Loucy (cell line): Measurements from ENCODE around the gene DEDD.

Source experiments
- H2AFZ ChIP-seq: fragments of 200-600 bp; sonication (generic); 2 replicates; pipeline ENCODE4 v1.6.0; 2016; ENCODE audit warnings: antibody characterized with exemption, mild to moderate bottlenecking, low read length, moderate library complexity
- H3F3A ChIP-seq: fragments of 200-600 bp; 2 replicates; pipeline ENCODE4 v1.6.0; 2016; ENCODE audit warnings: antibody characterized with exemption, low read depth, mild to moderate bottlenecking
- H3K27me3 ChIP-seq: fragments of 200-600 bp; sonication (generic); 2 replicates; pipeline ENCODE4 v1.6.1; 2014; ENCODE audit warnings: low read length, mild to moderate bottlenecking; ENCODE audit not compliant: insufficient read depth, poor library complexity, severe bottlenecking
- H3K36me3 ChIP-seq: fragments of 200-600 bp; sonication (generic); 2 replicates; pipeline ENCODE4 v1.6.1; 2016; ENCODE audit warnings: low read length; ENCODE audit not compliant: insufficient read depth
- H3K4me1 ChIP-seq: fragments of 200-600 bp; sonication (generic); 2 replicates; pipeline ENCODE4 v1.5.1; 2014; ENCODE audit warnings: low read length, mild to moderate bottlenecking; ENCODE audit not compliant: insufficient read depth, poor library complexity, severe bottlenecking
- H3K4me2 ChIP-seq: fragments of 200-600 bp; sonication (generic); 2 replicates; pipeline ENCODE4 v1.6.0; 2014; ENCODE audit warnings: antibody characterized with exemption, low read length, low read depth, mild to moderate bottlenecking; ENCODE audit not compliant: poor library complexity, severe bottlenecking
- H3K4me3 ChIP-seq: fragments of 200-600 bp; sonication (generic); 2 replicates; pipeline ENCODE4 v1.5.1; 2014; ENCODE audit warnings: low read length, mild to moderate bottlenecking, mixed read lengths; ENCODE audit not compliant: poor library complexity, severe bottlenecking
- H3K79me2 ChIP-seq: fragments of 200-600 bp; sonication (generic); 2 replicates; pipeline ENCODE4 v1.6.1; 2014; ENCODE audit warnings: low read length; ENCODE audit not compliant: insufficient read depth
- H3K9ac ChIP-seq: fragments of 200-600 bp; sonication (generic); 2 replicates; pipeline ENCODE4 v1.6.0; 2014; ENCODE audit warnings: mild to moderate bottlenecking, low read depth, low read length, moderate library complexity; ENCODE audit not compliant: poor library complexity, severe bottlenecking
- H3K9me2 ChIP-seq: fragments of 200-600 bp; sonication (generic); replicated peaks from 2 replicates; pipeline ENCODE4 v1.6.1; 2016; ENCODE audit warnings: low read depth, low read length, mixed read lengths
- H3K9me3 ChIP-seq: fragments of 200-600 bp; sonication (generic); 2 replicates; pipeline ENCODE4 v1.6.1; 2014; ENCODE audit warnings: mild to moderate bottlenecking, antibody characterized with exemption, low read length, low read depth; ENCODE audit not compliant: insufficient read depth
- H4K20me1 ChIP-seq: fragments of 200-600 bp; sonication (generic); 2 replicates; pipeline ENCODE4 v1.6.0; 2014; ENCODE audit warnings: antibody characterized with exemption, low read length, mild to moderate bottlenecking; ENCODE audit not compliant: insufficient read depth, poor library complexity, severe bottlenecking
- EZH2phosphoT487 ChIP-seq: fragments of 200-600 bp; IDR thresholded peaks from 2 replicates; pipeline ENCODE4 v1.6.1; 2018; ENCODE audit warnings: antibody characterized with exemption, mild to moderate bottlenecking, moderate library complexity, borderline replicate concordance
- TF ChIP-seq, protein P1 (sequence below): fragments of 200-600 bp; sonication (generic); conservative IDR thresholded peaks from 2 replicates; pipeline ENCODE4 v1.5.1; 2014; ENCODE audit warnings: mild to moderate bottlenecking, antibody characterized with exemption, low read length

The DEDD gene

GRCh38 chr1:161130266-161130665, 2.2 kb downstream of the DEDD start:
- H3K4me3 ChIP-seq: peak overlapping the region; percentile 95
- H3K4me1 ChIP-seq: peaks cover 63% of the 10 kb centered on the region
- H4K20me1 ChIP-seq: peaks cover 10% of the 10 kb centered on the region
- no peaks in the 10 kb centered on the region for H3F3A ChIP-seq
- H3K9me3 ChIP-seq: no peaks in the 10 kb centered on the region
- H3K4me2 ChIP-seq: peak overlapping the region; percentile 95
- peak overlapping the region; percentile 88 for H3K9ac ChIP-seq
- H3K79me2 ChIP-seq: peaks cover 78% of the 10 kb centered on the region
- TF ChIP-seq, protein P1, sequence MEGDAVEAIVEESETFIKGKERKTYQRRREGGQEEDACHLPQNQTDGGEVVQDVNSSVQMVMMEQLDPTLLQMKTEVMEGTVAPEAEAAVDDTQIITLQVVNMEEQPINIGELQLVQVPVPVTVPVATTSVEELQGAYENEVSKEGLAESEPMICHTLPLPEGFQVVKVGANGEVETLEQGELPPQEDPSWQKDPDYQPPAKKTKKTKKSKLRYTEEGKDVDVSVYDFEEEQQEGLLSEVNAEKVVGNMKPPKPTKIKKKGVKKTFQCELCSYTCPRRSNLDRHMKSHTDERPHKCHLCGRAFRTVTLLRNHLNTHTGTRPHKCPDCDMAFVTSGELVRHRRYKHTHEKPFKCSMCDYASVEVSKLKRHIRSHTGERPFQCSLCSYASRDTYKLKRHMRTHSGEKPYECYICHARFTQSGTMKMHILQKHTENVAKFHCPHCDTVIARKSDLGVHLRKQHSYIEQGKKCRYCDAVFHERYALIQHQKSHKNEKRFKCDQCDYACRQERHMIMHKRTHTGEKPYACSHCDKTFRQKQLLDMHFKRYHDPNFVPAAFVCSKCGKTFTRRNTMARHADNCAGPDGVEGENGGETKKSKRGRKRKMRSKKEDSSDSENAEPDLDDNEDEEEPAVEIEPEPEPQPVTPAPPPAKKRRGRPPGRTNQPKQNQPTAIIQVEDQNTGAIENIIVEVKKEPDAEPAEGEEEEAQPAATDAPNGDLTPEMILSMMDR: no peak
- TF ChIP-seq EZH2phosphoT487: no peak
- no peaks in the 10 kb centered on the region for H3K9me2 ChIP-seq
- H3K36me3 ChIP-seq: peaks cover 18% of the 10 kb centered on the region; the same call in 1 of the 2 replicates
- no peak overlapping the region for H2AFZ ChIP-seq
- H3K27me3 ChIP-seq: no peaks in the 10 kb centered on the region

DNA sequence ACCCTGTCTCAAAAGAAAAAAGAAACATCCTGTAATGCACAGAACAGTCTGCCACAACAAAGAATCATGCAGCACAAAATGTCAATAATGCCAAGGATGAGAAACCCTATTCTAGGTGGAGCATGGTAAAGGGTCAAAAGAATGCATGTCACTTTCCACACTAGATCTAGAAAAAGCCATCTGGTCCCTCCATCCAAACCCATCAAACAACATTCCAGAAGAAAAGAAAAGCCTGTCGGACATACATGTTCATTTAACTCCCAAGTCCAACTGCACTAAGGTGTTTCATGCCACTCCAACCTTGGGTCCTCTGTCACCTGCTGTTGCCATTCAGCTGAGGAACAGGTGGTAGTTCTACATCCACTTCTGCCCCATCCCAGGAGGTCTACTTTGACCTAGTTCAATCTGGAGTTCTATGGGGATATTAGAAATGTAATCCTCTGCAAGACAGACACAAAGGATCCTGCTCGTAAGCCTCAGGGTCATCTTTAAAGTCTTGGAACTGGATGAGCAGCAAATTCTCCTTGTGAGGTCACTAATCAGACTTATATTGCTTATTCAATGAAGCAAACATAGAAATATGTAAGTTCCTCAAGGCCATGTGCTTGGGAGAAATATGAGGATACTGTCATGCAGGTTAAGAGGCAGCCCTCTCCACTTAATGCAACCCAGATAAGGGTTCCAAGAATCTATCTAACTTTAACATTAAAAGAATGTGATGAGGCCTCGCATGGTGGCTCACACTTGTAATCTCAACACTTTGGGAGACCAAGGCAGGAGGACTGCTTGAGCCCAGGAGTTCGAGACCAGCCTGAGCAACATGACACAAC, 3.7 kb downstream of the DEDD start:
- no peak for TF ChIP-seq EZH2phosphoT487
- TF ChIP-seq, protein P1: no peak
- Histone ChIP-seq H3K4me2 (peak overlapping the region; percentile 95), H3K79me2 (peaks cover 67% of the 10 kb centered on the region), H3K27me3 (no peaks in the 10 kb centered on the region), H2AFZ (no peak overlapping the region), H3K4me3 (peak overlapping the region; percentile 95), H3K9me3 (no peaks in the 10 kb centered on the region), H3K4me1 (peaks cover 60% of the 10 kb centered on the region), H3K9ac (no peak overlapping the region), H3K36me3 (peaks cover 23% of the 10 kb centered on the region; the same call in 1 of the 2 replicates), H3K9me2 (no peaks in the 10 kb centered on the region), H3F3A (no peaks in the 10 kb centered on the region), H4K20me1 (peaks cover 10% of the 10 kb centered on the region)

DNA sequence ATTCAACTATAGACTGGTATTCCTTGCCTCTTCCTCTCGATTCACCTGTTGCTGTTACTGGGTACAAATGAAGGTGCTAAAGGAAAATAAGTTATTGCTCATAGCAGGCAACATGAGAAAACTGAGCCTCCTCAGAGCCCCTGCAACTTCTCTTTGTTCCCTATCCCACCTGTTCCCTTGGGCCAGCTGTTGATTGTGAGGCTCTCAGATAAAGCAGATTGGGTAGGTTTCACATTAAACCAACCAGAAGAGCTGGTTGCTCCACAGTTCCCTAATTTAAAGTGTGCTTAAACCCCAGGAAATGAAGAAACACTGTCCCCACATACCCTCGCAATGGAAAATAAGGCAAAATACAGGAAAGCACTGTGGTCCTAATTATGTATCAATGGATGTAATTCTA, 4.8 kb downstream of the DEDD start:
- no peak for TF ChIP-seq EZH2phosphoT487
- TF ChIP-seq, protein P1: no peak
- H2AFZ ChIP-seq: no peak overlapping the region
- H3K36me3 ChIP-seq: peaks cover 32% of the 10 kb centered on the region; the same call in 1 of the 2 replicates
- no peaks in the 10 kb centered on the region for H3K9me3 ChIP-seq
- peaks cover 10% of the 10 kb centered on the region for H4K20me1 ChIP-seq
- no peak overlapping the region for H3K9ac ChIP-seq
- peaks cover 53% of the 10 kb centered on the region for H3K4me1 ChIP-seq
- H3F3A ChIP-seq: no peaks in the 10 kb centered on the region
- H3K79me2 ChIP-seq: peaks cover 58% of the 10 kb centered on the region
- no peaks in the 10 kb centered on the region for H3K9me2 ChIP-seq
- H3K4me3 ChIP-seq: peak overlapping the region; percentile 3
- H3K4me2 ChIP-seq: peak overlapping the region; percentile 95
- no peaks in the 10 kb centered on the region for H3K27me3 ChIP-seq
